GM10266 (cell line): Measurements from ENCODE around the gene RIPK4.

Experiments used
- DNase-seq: peaks from one replicate; pipeline ENCODE4 v3.0.0; 2012; ENCODE audit errors: extremely low spot score
- CTCF ChIP-seq: IDR thresholded peaks from 2 replicates; pipeline ENCODE4 v1.5.1; 2012; ENCODE audit warnings: mild to moderate bottlenecking, low read depth; ENCODE audit not compliant: control insufficient read depth, insufficient read depth; ENCODE audit errors: missing control alignments

Gene RIPK4

DNA sequence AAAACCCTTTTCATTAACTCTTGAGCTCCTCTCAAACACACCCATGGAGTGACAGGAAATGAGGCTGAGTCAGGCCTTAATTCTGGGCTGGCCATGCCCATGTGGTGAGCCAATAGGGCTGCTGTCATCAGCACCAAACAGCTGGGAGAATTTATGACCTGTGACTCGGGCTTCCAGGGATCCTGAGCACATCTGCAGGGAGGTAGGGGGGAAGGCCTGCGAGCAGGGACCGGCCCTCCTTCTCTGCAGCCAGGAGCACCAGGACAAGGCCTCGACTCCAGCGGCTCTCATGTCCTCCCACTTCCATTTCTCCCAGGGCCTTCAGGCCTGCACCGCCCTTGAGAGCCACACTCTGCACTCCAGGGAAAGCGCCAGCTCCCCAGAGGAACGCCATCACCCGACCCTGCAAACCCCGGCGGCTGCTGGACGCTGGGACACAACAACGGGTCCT, 14.6 kb downstream of the RIPK4 start:
- TF ChIP-seq CTCF, result no peak

GRCh38 chr21:41751611-41752011, 15.2 kb downstream of the RIPK4 start:
- no peak for TF ChIP-seq CTCF
- no peak for DNase-seq

More for the DNA sequence above, 14.6 kb downstream of the RIPK4 start:
- DNase-seq, result no peak

GRCh38 chr21:41750532-41751151, 16.2 kb downstream of the RIPK4 start:
- no peak for TF ChIP-seq CTCF
- DNase-seq, result no peak

DNA sequence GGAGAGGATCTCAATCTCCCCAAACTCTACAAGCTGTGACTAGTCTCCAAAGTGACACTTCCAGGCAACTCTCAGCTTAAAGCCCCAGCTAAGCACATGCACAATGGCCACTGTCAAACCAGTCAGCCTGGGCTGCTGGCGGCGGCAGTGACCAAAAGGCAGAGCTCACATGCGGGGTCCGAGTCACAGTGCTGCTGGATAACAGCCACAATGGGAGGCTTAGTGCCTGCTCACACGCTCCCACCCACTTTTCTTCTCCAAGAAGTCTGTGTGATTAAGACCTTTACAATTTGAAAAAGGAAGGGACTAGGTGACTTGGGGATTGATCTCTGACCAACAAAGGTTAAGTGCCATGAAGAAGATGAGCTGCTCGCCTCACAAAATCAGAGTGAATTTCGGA, 16.8 kb downstream of the RIPK4 start:
- no peak for DNase-seq
- TF ChIP-seq CTCF, result no peak

GRCh38 chr21:41749286-41749685, 17.6 kb downstream of the RIPK4 start:
- no peak for TF ChIP-seq CTCF
- DNase-seq, result no peak

DNA sequence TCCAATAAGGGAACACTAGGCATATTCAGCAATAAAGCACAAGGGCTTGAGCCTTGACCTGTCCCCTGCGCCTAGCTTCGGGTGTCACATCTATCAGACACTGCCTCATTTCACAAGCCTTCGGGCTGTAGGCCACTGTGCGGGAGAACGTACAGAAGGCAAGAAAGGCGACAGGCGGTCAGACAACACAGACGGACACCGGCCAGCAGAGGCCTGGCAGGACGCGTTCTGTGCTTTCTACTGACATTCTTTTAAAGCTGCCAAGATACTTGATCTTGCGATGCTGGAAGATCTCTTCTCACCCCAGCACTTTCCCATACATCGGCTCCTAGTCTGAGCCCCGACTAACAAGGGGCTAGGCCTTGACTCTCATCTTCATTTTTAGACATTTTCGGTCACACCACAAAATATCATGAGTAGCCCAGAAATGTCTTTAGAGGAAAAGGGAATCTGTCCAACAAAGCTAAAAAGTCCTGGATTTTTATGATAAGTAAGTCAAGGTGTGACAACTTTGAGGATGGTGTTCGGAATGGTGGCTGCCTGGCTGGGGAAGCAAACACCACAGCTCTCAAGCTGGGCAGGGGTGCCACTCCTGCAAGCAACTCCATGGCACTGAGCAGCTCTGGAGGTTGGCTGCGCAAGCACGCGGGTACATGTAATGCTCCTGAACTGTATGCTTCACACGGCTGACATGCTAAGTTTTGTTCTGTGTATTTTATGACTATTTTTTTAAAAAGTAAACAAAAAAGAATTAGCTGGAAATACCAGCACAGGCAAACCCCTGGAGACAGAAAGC, 18.7 kb downstream of the RIPK4 start:
- no peak for TF ChIP-seq CTCF
- no peak for DNase-seq

GRCh38 chr21:41746744-41747006, 20.2 kb downstream of the RIPK4 start:
- DNase-seq, result no peak
- TF ChIP-seq CTCF, result no peak
